Measurements from ENCODE around the gene BMPR1B.

- TF ChIP-seq EZH2 (IDR thresholded peaks at IDR 0.05; ENCODE audit: borderline replicate concordance, low read length), result no peak
- TF ChIP-seq, protein P1, sequence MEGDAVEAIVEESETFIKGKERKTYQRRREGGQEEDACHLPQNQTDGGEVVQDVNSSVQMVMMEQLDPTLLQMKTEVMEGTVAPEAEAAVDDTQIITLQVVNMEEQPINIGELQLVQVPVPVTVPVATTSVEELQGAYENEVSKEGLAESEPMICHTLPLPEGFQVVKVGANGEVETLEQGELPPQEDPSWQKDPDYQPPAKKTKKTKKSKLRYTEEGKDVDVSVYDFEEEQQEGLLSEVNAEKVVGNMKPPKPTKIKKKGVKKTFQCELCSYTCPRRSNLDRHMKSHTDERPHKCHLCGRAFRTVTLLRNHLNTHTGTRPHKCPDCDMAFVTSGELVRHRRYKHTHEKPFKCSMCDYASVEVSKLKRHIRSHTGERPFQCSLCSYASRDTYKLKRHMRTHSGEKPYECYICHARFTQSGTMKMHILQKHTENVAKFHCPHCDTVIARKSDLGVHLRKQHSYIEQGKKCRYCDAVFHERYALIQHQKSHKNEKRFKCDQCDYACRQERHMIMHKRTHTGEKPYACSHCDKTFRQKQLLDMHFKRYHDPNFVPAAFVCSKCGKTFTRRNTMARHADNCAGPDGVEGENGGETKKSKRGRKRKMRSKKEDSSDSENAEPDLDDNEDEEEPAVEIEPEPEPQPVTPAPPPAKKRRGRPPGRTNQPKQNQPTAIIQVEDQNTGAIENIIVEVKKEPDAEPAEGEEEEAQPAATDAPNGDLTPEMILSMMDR (conservative IDR thresholded peaks at IDR 0.05 in 1 of 2, IDR thresholded peaks at IDR 0.05 in 1 of 2; ENCODE audit: extremely low read depth in 1 of 2, insufficient read depth in 1 of 2, low read depth in 1 of 2, low read length in 2 of 2), result no peak
Measured at GRCh38 chr4:94852616-94853015, 94.9 kb downstream of the BMPR1B start.

Data from mammary epithelial cell (primary cell).